ENCODE data around the gene NF2.

NF2 gene

GRCh38 chr22:29691636-29692326 is 88.3 kb downstream of the NF2 start:
- DNase-seq, result no peak
- in situ Hi-C loops (cut with HindIII; ENCODE audit: low pct_ligation_motif_present, low sequenced_read_pairs), result no loop called here
- Histone ChIP-seq H3K27me3 (replicated peaks) (no peaks in the 10 kb centered on the region), H3K36me3 (replicated peaks) (peaks cover 40% of the 10 kb centered on the region), H3K4me3 (ENCODE audit: low read depth, low read length) (no peak overlapping the region), H3K27ac (no peak overlapping the region)
- TF ChIP-seq CTCF (IDR thresholded peaks at IDR 0.05; ENCODE audit: low read depth, low read length, missing control alignments), result no peak

DNA sequence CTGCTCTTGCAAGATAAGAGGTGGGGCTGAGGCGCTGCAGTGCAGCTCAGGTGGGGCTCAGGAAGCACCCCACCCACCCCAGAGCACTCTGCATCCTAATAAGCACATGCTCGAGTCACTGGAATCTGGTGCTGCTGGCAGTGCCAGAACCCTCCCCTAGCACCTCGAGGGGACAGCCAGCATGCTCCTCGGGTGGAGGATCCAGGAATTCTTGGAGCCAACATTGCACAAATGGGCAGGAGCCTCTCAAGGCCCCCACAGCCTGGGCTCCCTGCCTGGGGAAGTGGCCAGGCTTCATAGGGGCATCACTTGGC is 88.9 kb downstream of the NF2 start:
- TF ChIP-seq CTCF (IDR thresholded peaks at IDR 0.05; ENCODE audit: low read depth, low read length, missing control alignments), result no peak
- Histone ChIP-seq H3K4me3 (ENCODE audit: low read depth, low read length) (no peak overlapping the region), H3K36me3 (replicated peaks) (peaks cover 38% of the 10 kb centered on the region), H3K27me3 (replicated peaks) (no peaks in the 10 kb centered on the region), H3K27ac (no peak overlapping the region)
- no peak for DNase-seq
- in situ Hi-C loops (cut with HindIII; ENCODE audit: low pct_ligation_motif_present, low sequenced_read_pairs), result no loop called here

GRCh38 chr22:29693161-29693560 is 89.7 kb downstream of the NF2 start:
- no peaks in the 10 kb centered on the region for H3K27me3 ChIP-seq (replicated peaks)
- DNase-seq, result no peak
- no peak overlapping the region for H3K27ac ChIP-seq
- TF ChIP-seq CTCF (IDR thresholded peaks at IDR 0.05; ENCODE audit: low read depth, low read length, missing control alignments), result no peak
- peaks cover 31% of the 10 kb centered on the region for H3K36me3 ChIP-seq (replicated peaks)
- H3K4me3 ChIP-seq (ENCODE audit: low read depth, low read length), result no peak overlapping the region
- in situ Hi-C loops (cut with HindIII; ENCODE audit: low pct_ligation_motif_present, low sequenced_read_pairs), result no loop called here

DNA sequence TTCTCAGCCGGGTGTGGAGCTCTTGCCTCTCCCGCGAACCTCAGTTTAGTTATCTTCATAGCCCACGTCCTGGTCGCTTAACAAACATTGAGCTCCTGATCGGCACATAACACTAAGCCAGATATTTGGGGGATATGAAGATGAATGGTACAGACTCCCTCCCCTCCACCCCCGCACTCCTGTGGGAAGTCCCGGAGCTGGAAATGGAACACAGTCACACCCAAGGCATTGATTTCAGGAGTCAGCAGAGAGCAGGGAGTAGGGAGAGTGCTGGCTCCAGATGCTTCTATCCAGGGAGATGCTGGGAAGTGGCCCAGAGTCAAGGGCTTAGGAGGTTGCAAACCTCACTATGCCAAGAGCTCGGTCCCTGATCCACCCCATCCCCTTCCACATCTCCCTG is 90.2 kb downstream of the NF2 start:
- Histone ChIP-seq H3K4me3 (ENCODE audit: low read depth, low read length) (no peak overlapping the region), H3K36me3 (replicated peaks) (peaks cover 28% of the 10 kb centered on the region), H3K27ac (no peak overlapping the region), H3K27me3 (replicated peaks) (no peaks in the 10 kb centered on the region)
- TF ChIP-seq CTCF (IDR thresholded peaks at IDR 0.05; ENCODE audit: low read depth, low read length, missing control alignments), result no peak
- no peak for DNase-seq
- in situ Hi-C loops (cut with HindIII; ENCODE audit: low pct_ligation_motif_present, low sequenced_read_pairs), result no loop called here

GRCh38 chr22:29695129-29695926 is 91.9 kb downstream of the NF2 start:
- Histone ChIP-seq H3K27me3 (replicated peaks) (no peaks in the 10 kb centered on the region), H3K4me3 (ENCODE audit: low read depth, low read length) (no peak overlapping the region), H3K36me3 (replicated peaks) (peaks cover 28% of the 10 kb centered on the region), H3K27ac (no peak overlapping the region)
- no peak for TF ChIP-seq CTCF (IDR thresholded peaks at IDR 0.05; ENCODE audit: low read depth, low read length, missing control alignments)
- no peak for DNase-seq
- in situ Hi-C loops (cut with HindIII; ENCODE audit: low pct_ligation_motif_present, low sequenced_read_pairs), result no loop called here

All from brain microvascular endothelial cell (primary cell).